CD4-positive, alpha-beta T cell treated with Interleukin-6 for 4 hours (primary cell): Measurements from ENCODE around the gene CHCHD3.
"Not testable (repeated sequence)": the region's sequence is repeated elsewhere in the genome, so short reads cannot be mapped to it uniquely, and the experiment has no call there.

Source experiments
- DNase-seq: peaks from one replicate; pipeline ENCODE4 v3.0.0-alpha.2; 2020; ENCODE audit warnings: mixed read lengths

The CHCHD3 gene

DNA sequence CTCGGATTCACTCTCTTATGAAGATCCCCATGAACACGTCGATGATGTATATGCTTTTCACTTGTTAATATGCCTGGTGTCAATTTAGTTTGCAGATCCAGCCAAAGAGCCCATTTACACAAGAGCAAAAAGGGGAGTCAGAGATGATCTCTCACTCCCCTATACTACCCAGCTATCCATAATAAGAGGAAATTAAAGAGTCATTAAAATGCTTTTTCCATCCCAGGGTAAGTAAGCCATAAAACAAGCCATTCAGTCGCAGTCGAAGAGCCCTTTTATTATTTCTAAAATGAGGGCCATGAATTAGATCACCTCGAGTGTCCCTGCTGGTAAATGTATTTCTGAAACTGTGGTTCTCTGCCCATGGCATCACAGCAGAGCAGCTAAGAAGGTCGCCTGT, 41.2 kb downstream of the CHCHD3 start:
- no peak for DNase-seq

DNA sequence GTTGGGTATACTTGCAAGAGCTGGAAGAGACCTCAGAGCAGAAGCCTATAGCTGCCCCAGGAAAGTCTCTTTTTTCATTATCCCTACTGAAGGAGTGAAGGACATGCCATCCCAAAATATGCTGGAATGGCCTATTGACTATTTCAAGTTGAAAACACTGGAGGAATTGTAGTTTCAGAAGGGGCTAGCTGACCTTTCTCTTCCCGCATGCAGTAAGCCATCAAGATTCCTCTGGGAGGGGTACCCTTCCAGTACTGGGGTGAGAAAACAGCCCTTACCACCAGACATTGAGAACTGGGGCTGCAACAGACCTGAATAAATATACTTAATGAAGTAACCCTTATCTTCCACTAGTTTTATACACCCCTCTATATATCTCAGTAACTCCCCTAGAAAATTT, 41.7 kb downstream of the CHCHD3 start:
- DNase-seq: no peak

DNA sequence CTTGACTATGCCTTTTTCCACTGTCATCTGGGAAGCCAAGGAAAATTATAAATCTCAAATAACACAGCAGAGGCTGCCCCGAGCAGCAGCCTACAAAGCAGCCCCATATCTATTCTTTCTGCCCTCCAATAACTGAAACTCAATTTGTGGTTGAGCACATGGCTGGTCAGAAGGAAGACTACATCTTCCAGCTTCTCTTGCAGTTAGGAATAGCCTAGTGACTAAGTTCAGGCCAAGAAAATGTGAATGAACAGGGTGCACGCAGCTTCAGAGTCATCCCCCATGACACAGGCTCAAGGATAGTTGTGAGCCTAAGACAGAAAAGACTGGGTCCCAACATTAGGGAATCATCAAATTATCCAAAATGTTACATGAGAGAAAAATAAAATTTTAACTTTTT, 42.3 kb downstream of the CHCHD3 start:
- no peak for DNase-seq

DNA sequence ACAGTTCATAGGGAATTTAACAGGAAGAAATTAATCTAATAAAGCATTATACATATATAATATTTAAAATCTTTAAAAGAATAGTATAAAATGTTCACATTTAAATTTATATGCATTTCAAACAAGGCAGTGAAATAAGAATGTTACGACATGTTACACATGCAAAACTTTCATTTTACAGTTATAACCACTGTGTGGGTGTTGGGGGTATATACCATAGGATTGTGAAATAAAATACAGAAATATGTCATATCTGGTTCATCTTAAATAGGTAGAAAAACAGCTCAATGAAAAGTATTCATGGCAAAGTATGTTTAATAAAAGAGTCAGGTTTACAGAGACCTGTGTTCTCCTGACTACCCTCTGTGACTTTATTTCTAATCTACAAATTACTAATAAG, 45.6 kb downstream of the CHCHD3 start:
- no peak for DNase-seq

DNA sequence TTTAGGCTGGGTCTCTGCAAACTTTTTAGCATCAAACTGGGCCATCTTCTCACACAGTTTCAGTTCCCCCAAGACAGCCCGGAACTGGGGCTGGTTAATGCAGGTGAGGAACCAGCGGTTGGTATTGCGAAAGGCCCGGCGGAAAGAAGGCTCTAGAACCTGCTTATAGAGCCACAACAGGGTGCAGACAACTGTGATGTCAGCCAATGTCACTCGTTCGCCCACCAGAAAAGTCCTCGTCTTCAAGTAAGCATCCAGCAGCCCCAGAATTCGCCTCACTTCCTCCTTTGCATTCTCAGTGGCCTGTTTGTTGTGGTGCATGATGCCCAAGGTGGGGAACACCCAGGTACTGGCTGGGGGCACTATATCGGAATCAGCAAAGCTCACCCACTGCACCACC, 46.6 kb downstream of the CHCHD3 start:
- DNase-seq: not testable (repeated sequence)

DNA sequence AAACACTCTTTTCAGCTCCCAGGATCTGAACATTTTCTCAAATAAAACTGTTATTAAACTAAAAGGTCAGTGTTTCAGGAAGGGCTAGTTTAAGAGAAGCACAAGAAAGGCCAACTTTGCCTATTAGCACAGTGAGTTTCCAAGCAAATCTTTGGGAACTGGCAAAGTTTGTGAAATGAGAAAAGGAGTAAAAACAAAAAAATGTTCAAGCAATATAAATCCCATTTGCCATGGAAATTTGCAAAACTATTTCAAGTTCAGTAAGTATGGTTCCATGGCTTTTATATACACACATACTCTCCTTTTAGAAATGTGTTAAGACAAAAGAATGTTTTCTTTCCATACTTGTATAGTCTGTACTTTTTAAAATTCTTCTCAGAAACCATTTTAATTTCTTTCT, 51.5 kb downstream of the CHCHD3 start:
- no peak for DNase-seq

DNA sequence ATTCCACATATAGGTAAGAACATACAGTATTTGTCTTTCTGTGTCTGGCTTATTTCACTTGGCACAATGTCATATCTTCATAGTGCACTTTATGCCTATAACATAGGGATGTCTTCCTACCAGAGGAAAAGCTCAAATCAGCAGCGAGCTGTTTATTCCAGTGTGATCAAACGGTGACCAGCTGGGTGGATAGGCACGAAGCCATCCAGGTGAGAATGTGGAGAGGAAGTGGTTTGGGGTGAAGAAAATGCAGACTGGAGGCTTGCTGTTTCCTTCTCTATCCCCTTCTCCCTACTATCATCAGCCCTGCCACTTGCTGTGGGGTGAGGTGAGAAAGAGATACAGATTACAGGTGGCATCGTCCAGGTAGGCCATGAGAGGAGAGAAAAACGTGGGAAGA, 52.4 kb downstream of the CHCHD3 start:
- no peak for DNase-seq

DNA sequence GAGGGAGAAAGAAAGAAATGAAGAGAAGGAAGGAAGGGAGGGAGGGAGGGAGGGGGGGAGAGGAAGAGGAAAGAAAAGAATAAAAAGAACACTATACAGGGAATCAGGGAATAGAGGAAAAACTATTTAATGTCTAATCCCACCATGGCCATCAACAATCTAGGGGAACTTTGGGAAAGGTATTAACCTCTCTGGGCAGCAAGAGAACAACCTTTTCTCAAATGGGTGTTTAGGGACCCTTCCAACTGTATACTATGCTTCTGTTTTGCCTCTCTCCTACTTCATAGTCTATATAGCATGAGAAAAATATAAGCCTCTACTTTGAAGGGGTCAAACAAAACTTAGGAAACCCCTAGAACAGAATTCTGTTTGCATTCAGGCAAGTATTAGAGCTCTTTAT, 54.5 kb downstream of the CHCHD3 start:
- DNase-seq: no peak

DNA sequence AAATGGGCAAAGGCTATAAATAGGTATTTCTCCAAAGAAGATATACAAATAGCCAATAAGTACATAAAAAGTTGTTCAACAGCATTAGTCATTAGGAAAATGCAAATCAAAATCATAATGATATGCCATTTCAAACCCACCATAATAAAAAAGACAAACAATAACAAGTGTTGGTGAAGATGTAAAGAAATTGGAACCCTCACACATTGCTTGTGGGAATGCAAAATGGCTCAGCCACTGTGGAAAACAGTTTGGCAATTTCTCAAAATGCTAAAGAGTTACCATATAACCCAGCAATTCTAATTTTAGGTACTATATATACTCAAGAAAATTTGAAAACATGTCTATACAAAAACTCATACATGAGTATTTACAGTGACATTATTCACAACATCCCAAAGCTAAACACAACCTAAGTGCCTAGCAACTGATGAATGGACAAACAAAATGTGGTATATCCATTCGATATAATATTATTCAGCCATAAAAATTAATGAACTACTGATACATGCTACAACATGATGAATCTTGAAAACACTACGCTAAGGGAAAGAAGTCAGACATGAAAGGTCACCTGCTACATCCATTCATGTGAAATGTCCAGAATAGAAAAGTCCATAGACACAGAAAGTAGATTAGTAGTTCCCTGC, 55.6 kb downstream of the CHCHD3 start:
- DNase-seq: no peak

DNA sequence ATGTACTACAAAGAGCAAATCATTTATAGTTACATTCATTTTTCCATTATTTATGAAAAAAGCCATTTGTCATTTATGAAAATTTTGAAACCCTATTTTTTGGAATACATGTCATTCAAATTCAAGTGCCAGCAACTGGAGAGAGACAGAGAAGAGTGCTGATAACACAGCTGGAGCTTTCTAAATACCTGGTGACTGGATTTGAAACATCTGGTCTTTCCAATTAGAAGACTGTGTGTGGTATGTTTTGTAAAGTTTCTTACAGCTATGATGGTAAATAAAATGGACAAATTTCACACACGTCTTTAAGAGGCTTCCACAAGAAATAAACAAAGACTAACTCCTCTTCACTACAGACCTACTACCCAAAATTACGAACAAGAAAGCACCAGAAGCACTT, 56.8 kb downstream of the CHCHD3 start:
- no peak for DNase-seq

DNA sequence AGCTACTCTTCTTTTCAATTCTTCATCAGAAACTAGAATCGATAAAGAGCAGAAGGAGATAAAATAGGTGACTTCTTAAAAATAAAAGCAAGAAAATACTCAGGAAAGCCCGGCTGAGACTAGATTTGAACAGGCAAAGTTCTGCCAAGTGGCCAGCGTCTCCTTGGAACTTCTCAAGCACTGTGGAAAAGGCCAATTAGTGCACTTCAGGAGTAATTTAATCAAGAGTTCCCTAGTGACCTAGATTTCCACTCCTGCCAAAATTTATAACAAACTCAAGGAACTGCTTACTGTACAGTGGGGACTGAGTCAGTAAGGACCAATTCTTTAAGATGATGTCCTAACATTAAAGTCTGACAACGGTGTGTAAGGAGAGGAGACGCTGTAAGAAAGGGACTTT, 57.3 kb downstream of the CHCHD3 start:
- no peak for DNase-seq

DNA sequence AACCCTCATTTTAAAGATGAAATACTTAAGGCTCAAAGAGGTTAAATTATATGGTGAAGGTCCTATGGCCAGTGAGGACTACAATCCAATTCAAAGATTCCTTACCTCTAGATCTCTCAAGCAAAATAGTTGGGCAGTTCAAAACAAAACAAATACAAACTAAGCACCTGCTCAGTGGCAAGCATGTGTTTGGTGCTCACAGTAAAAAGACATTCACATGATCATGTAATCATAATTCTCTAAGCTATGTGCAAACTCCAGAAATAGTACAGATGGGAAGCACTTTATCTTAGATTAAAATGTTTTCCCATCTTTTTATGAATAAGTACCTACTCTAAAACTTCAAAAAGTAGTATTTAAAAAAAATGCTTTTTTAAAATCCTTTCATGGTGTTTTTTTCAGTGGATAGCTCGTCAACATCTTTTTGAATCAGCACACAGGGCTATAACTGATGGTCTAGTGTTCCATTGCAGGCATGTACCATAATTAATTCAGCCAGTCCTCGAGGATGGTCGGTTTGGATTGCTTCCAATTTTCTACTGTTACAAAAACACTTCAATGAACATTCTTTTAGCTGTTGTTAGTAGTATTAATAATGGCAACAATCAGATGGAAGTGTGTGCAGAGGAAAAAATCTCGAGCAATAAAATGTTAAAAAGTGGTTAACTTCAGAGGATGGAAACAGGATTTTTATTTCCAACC, 58.4 kb downstream of the CHCHD3 start:
- no peak for DNase-seq

DNA sequence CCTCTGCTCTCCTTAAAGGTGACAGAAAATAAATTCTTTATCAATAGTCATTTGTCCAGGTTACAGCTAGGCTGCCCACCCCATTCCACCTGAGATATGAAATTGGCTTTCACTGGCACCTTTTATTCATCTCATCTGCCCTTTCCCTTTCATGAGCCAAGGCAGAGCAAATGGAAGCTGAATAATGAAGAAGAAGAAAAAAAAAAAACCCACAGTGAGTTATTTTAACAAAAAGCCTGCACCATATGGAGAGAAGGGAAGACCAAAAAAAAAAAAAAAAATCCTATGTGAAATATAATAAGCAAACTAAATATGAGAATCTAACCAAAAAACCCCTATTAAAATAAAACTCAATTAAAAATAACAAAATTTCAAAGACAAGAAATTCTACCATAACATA, 59.2 kb downstream of the CHCHD3 start:
- no peak for DNase-seq

DNA sequence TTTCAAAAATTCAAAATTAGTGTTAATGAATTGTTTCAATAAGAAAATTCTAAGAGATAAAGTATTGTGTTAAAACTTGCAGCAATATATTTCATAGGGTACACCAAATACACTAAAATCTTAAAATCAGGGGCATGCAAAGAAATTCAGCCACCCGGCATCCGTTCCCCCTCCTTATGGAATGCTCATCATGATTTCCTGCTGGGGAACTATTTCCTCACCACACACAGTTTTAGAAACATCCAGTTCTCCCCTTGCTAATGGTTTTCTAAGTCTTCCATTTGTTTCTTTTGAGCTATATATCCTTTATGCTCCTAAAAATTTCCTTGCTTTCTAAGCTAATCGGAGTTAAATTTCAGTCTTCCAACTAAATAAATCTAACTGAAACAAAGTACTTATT, 60.7 kb downstream of the CHCHD3 start:
- no peak for DNase-seq

DNA sequence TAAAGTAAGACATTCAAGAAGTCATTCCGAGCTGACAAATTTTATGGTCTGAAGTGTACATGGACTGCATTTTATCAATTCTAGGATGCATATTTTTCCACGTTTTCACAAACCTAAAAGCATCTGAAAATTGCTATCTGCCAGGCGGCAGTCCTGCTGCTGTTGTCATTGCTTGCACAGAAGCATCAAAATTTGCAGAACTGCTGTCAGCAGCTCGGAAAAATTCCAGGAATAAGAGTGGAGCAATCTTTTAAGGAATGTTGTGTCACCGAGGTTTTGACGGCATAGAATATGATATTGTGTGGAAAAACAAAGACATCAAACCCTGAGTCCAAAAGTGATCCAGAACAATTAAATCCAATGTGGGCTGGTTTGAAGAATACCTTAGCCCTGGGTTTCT, 61.4 kb downstream of the CHCHD3 start:
- no peak for DNase-seq

DNA sequence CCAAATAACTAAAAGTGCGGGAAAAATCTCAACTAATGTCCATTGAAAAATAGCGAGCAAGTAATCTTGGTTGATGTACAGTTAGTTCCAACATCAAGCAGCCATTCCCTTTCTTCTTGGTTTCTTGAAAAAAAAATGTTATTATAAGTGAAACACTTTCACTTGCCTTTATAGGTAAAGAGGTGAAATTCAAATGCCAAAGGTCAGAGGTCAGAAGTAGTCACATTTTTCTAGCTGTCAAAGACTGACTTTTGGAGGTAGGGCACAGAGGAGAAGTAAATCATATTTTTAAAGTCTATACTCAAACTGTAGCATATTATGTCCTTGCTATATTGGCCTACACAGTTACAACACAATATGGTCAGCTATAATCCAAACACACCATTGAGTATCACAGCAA, 62.3 kb downstream of the CHCHD3 start:
- no peak for DNase-seq

DNA sequence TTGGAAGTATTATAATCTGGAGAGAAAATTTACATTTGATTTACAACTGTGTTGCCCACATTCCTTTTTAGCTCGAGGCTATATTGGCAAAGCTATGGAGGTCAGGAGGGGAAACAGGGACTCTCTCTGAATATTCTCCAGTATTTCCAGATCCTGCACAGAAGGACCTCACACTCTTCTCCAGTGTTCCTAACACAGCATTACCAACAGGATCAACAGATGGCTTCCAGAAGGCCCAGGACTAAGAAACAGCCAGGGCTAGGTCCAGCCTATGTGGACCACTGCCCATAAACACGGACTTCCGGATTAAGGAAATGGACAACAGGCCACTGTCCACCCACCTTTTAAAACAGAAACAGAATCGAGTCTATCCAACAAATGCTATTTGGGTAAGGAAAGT, 65.3 kb downstream of the CHCHD3 start:
- no peak for DNase-seq

DNA sequence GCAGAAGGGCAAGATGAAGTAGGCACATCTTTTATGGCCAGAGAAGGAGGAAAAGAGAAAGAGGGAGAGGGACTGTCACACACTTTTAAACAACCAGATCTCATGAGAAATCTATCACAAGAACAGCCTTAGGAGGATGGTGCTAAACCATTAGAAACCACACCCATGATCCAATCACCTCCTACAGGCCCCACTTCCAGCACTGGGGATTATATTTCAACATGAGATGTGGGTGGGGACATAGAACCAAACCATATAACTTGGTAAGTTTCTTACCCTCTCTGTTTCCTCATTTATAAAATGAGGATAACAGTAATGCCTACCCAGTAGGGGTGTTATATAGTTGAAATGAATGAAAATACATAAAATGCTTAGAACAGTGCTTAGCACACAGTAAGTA, 66.0 kb downstream of the CHCHD3 start:
- no peak for DNase-seq

DNA sequence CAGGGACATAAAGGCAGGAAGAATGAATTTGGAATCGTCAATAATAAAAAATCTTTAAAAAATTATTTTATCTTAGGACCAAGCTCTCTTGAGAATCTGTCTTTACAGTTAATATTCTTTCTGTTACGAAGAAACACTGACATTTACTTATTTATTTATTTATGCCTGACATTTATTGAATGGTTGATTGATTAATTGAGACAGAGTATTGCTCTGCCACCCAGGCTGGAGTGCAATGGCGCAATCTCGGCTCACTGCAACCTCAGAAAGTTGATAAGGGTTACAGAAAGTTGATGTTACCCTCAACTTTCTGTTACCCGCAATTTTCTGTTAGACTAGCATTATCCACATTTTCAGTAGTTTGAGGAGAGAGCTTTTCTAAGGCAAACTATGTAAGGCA, 70.1 kb downstream of the CHCHD3 start:
- no peak for DNase-seq

DNA sequence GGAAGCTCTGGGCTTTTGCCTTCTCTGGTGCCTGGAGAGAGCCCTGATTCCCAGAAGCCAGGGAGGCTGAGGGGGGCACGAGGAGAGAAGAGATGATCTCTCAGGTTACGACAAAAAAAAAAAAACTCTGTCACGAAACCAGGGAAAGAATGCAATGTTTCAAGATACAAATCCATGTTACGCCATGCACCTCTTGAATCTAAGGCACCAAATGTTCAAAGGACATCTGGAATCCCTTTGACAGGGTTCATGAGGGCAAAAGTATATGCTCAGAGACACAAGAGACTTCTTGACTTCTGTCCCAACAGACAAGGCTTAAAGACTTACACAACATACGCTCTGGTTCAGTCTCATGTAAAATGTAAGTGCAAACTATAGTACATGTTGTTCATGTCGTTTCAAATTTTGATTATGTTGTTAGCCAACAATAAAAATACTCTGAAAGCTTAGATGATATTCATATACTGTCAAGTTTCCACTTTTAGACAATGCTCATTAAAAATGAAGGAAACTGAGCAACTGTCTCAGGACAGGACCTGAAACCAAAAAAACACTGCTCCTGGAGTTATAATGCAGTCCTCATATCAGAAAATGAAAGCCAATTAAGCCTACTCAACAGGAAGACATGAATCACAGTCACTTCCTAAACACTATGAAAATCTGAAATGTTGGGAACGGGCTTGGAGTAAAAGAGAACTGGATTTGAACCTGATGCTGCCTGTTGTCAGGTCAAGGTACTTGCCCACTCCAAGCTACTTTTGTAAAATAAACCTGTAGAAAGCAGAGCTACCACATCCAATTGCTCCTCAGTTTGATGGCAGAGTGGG, 72.3 kb downstream of the CHCHD3 start:
- DNase-seq: no peak

DNA sequence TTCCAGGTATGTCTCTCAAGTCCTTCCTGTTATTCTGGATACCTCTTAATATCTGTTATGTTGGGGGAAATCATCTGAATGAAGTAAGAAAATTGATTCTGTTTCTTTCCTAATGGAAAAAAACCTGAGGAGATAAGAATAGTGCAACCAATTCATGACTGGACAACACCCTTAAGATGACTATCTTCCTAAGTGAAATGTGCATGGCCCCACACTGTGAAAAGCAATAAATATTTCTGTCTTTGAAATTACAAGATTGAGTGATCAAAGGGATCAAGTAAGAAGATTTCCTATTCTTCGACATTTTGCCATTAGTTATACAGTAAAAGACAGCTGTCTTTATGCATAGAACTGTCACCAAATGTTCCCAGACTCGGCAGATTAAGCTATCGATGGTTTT, 73.9 kb downstream of the CHCHD3 start:
- no peak for DNase-seq

DNA sequence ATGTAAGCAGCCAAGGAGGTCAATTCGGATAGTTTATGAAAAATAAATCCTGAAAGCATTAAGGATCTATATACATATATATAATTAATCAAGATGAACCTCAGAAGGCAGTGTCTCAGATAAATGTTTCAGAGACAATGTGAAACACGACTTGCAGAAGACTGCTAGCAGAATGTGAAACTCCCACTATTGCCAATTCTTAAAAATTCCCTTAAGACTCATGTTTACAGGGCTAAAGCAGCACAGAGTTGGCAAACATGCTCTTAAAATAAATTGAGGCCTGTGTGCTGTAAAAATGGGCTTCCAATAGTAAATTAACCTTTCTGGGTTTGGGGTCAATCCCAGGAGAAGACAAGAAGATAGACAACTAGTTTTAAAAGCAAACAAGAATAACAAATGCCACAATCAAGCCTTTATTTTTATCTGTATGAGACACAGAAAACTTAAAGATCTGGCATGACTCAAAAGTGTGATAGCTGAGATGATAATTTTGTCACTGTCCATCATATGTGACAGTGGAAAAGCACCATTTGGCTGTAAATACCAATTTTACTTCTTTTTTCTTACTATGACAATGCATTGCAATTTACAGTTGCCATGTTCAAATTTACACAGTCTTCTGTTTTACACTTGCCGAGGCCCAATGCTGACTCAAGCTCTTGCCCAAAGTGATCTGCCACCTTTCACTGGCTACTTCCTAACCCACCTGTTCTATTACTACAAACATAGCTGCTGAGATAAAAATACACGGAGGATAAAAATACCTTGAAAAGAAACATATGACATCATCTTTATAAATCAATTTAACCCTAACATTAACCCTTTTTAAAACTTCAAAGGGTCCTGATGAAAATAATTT, 78.6 kb downstream of the CHCHD3 start:
- no peak for DNase-seq

DNA sequence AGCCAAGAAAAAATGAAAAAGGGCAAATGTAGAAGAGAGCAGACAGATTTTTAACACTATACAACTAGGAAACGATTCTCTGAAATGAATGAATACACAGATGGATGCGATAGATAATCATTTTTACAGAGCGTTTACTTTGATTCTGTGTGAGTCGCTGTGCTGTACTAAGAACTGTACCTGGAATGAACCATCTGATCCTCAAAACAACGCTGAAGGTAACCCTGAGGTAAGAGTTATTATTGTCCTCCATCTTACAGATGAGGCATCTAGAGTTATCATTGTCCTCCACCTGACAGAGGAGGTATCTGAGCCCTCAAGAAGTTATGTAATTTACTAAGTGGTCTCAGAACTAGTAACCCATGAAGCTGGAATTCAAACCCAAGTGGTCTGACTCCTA, 80.2 kb downstream of the CHCHD3 start:
- no peak for DNase-seq
